H9 (cell line): ENCODE data around the gene EHBP1. TPM values are rescaled to one million over a fixed set of nuclear protein-coding genes. Genes with fewer than 3 reads are reported as not detected.

Experiments
- DNase-seq: peaks from one replicate; pipeline ENCODE4 v3.0.0-alpha.2; 2017
- H2AFZ ChIP-seq: one replicate; pipeline ENCODE4 v1.6.1; 2013; ENCODE audit warnings: mild to moderate bottlenecking, low read length, control low read depth, moderate library complexity
- H2AK5ac ChIP-seq: 2 replicates; pipeline ENCODE4 v1.6.1; 2013; ENCODE audit warnings: low read length, control low read depth, mixed read lengths; ENCODE audit not compliant: insufficient read length
- H2BK120ac ChIP-seq: one replicate; pipeline ENCODE4 v1.6.1; 2013; ENCODE audit warnings: low read depth, mild to moderate bottlenecking, low read length, control low read depth, inconsistent platforms; ENCODE audit not compliant: poor library complexity, severe bottlenecking
- H2BK12ac ChIP-seq: 2 replicates; pipeline ENCODE4 v1.6.1; 2013; ENCODE audit warnings: low read length, control low read depth, mixed read lengths, low read depth; ENCODE audit not compliant: insufficient read length
- H2BK15ac ChIP-seq: 2 replicates; pipeline ENCODE4 v1.6.1; 2013; ENCODE audit warnings: low read depth, low read length, control low read depth
- H2BK20ac ChIP-seq: one replicate; pipeline ENCODE4 v1.6.1; 2013; ENCODE audit warnings: low read depth, mild to moderate bottlenecking, low read length, control low read depth, inconsistent platforms; ENCODE audit not compliant: poor library complexity, severe bottlenecking
- H2BK5ac ChIP-seq: 2 replicates; pipeline ENCODE4 v1.6.1; 2013; ENCODE audit warnings: low read length, control low read depth, mixed read lengths; ENCODE audit not compliant: insufficient read length
- H3K14ac ChIP-seq: 2 replicates; pipeline ENCODE4 v1.6.1; 2013; ENCODE audit warnings: low read length, control low read depth; ENCODE audit not compliant: insufficient read depth
- H3K18ac ChIP-seq: 2 replicates; pipeline ENCODE4 v1.6.1; 2013; ENCODE audit warnings: low read depth, mild to moderate bottlenecking, mixed read lengths, low read length, control low read depth; ENCODE audit not compliant: insufficient read length
- H3K23ac ChIP-seq: 2 replicates; pipeline ENCODE4 v1.6.1; 2013; ENCODE audit warnings: low read length, control low read depth, mixed read lengths, low read depth; ENCODE audit not compliant: insufficient read length
- H3K23me2 ChIP-seq: 2 replicates; pipeline ENCODE4 v1.6.1; 2013; ENCODE audit warnings: low read depth, mild to moderate bottlenecking, mixed read lengths, low read length, control low read depth; ENCODE audit not compliant: insufficient read length, poor library complexity, severe bottlenecking
- H3K27ac ChIP-seq: 2 replicates; pipeline ENCODE4 v1.5.1; 2013; ENCODE audit warnings: low read length, control low read depth, mixed read lengths, low read depth; ENCODE audit not compliant: insufficient read length
- H3K27me3 ChIP-seq: 2 replicates; pipeline ENCODE4 v1.6.1; 2013; ENCODE audit warnings: low read length, control low read depth, inconsistent platforms; ENCODE audit not compliant: insufficient read depth
- H3K4ac ChIP-seq: 2 replicates; pipeline ENCODE4 v1.6.1; 2013; ENCODE audit warnings: low read depth, mild to moderate bottlenecking, control low read depth, inconsistent platforms, low read length, moderate library complexity
- H3K4me1 ChIP-seq: 2 replicates; pipeline ENCODE4 v1.6.1; 2013; ENCODE audit warnings: low read length, control low read depth, inconsistent platforms; ENCODE audit not compliant: insufficient read depth
- H3K4me2 ChIP-seq: 2 replicates; pipeline ENCODE4 v1.6.1; 2013; ENCODE audit warnings: low read length, control low read depth, mixed read lengths; ENCODE audit not compliant: insufficient read length, insufficient read depth
- H3K56ac ChIP-seq: 2 replicates; pipeline ENCODE4 v1.6.1; 2013; ENCODE audit warnings: low read depth, mild to moderate bottlenecking, mixed read lengths, low read length, control low read depth; ENCODE audit not compliant: insufficient read length
- H3K79me1 ChIP-seq: 2 replicates; pipeline ENCODE4 v1.6.1; 2013; ENCODE audit warnings: low read depth, mild to moderate bottlenecking, moderate library complexity, low read length, control low read depth, inconsistent platforms; ENCODE audit not compliant: insufficient read depth, poor library complexity, severe bottlenecking
- H3K79me2 ChIP-seq: 2 replicates; pipeline ENCODE4 v1.6.1; 2013; ENCODE audit warnings: low read length, control low read depth, inconsistent platforms; ENCODE audit not compliant: insufficient read depth
- H3K9ac ChIP-seq: 2 replicates; pipeline ENCODE4 v1.6.1; 2013; ENCODE audit warnings: low read length, control low read depth, mixed read lengths; ENCODE audit not compliant: insufficient read length; ENCODE audit errors: extremely low read depth
- H3K9me3 ChIP-seq: one replicate; pipeline ENCODE4 v1.6.1; 2013; ENCODE audit warnings: low read depth, low read length, inconsistent platforms; ENCODE audit not compliant: control insufficient read depth
- H3T11ph ChIP-seq: one replicate; pipeline ENCODE4 v1.6.1; 2013; ENCODE audit warnings: mild to moderate bottlenecking, low read length, control low read depth, inconsistent platforms
- H4K20me1 ChIP-seq: one replicate; pipeline ENCODE4 v1.6.1; 2013; ENCODE audit not compliant: control insufficient read depth, insufficient read length, insufficient read depth
- H4K5ac ChIP-seq: 2 replicates; pipeline ENCODE4 v1.6.1; 2013; ENCODE audit warnings: low read depth, mild to moderate bottlenecking, mixed read lengths, low read length, control low read depth; ENCODE audit not compliant: insufficient read length
- H4K8ac ChIP-seq: replicated peaks from 2 replicates; pipeline ENCODE4 v1.6.1; 2013; ENCODE audit warnings: low read length, control low read depth, mixed read lengths, low read depth; ENCODE audit not compliant: insufficient read length
- H4K91ac ChIP-seq: 2 replicates; pipeline ENCODE4 v1.6.1; 2013; ENCODE audit warnings: low read depth, mild to moderate bottlenecking, moderate library complexity, mixed read lengths, low read length, control low read depth; ENCODE audit not compliant: insufficient read length
- H3K27ac Mint-ChIP-seq, 3 experiments: 2 replicates in 2 of 3; 3 replicates in 1 of 3; pipeline ENCODE4 v1.8.0; 2020 to 2021; ENCODE audit warnings: mixed read lengths in 3 of 3, mild to moderate bottlenecking in 1 of 3, moderate library complexity in 1 of 3
- H3K27me3 Mint-ChIP-seq: 2 replicates; pipeline ENCODE4 v1.8.0; 2021; ENCODE audit warnings: low read depth, mild to moderate bottlenecking, moderate library complexity, mixed read lengths
- H3K36me3 Mint-ChIP-seq, 3 experiments: 2 replicates in 2 of 3; 3 replicates in 1 of 3; pipeline ENCODE4 v1.8.0; 2020 to 2021; ENCODE audit warnings: low read depth in 3 of 3, mixed read lengths in 3 of 3; ENCODE audit not compliant: insufficient read depth in 1 of 3
- H3K4me1 Mint-ChIP-seq, 2 experiments: 2 replicates each; pipeline ENCODE4 v1.8.0; 2020; ENCODE audit warnings: mixed read lengths in 2 of 2
- H3K4me3 Mint-ChIP-seq, 2 experiments: 2 replicates in 1 of 2; 3 replicates in 1 of 2; pipeline ENCODE4 v1.8.0; 2020 to 2021; ENCODE audit warnings: mild to moderate bottlenecking in 2 of 2, mixed read lengths in 2 of 2, moderate library complexity in 1 of 2
- H3K9me3 Mint-ChIP-seq, 2 experiments: 2 replicates in 1 of 2; 3 replicates in 1 of 2; pipeline ENCODE4 v1.8.0; 2020; ENCODE audit warnings: mild to moderate bottlenecking in 2 of 2, mixed read lengths in 2 of 2, moderate library complexity in 1 of 2
- WGBS: extraction: QIAGEN DNeasy Blood & Tissue Kit; methylation state at CpG from one replicate; pipeline ENCODE4 v1.1.7; 2013; ENCODE audit warnings: missing lambda C conversion rate, low lambda C conversion rate, mixed read lengths; ENCODE audit not compliant: insufficient read length; ENCODE audit errors: extremely low coverage; 5-methylcytosine and 5-hydroxymethylcytosine counted together
- total RNA-seq: library from RNA; stranded (reverse); gene quantifications from 2 replicates; pipeline ENCODE4 v1.2.1, GENCODE V29; 2021
- TF ChIP-seq, protein P1 (sequence below): fragments of 200-600 bp; sonication (generic); conservative IDR thresholded peaks from 3 replicates; pipeline ENCODE4 v1.8.0; 2021; ENCODE audit warnings: antibody characterized with exemption, mild to moderate bottlenecking

The EHBP1 gene
- total RNA-seq, 1 experiment from 2014 or later, result 35.6 TPM

DNA sequence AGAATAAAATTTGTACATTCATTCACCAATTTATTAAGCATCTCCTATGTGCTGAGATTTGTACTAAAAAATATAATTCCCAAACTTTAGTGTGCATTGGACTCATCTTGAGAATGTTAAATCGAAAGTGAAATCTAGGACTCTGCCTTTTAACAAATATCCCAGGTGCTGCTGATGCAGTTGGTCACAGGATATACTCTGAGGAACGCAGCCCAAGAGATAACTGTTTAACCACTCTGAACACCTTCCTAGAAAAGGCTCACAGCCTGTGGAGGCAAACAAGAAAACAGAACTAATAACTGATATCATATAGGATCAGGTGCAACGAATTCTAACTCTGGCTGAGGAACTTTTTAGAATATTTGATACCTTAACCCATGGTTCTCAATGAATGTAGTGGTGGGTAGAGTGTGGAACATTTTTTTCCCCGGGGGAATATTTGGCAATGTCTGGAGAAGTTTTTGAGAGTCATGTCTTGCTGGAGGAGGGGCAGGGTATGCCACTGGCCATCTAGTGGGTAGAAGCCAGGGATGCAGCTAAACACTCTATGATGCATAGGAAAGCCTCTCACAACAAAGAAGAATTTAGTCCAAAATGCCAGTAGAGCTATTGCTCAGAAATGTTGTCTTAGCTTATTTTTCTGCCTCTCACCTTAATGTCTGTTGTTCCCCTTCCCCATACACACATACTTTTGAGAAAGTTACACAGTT lies 96.5 kb downstream of the EHBP1 start:
- no peaks in the 10 kb centered on the region for H3K27me3 Mint-ChIP-seq
- no peak overlapping the region for H2BK15ac ChIP-seq

More for the DNA sequence above, 96.5 kb downstream of the EHBP1 start:
- H3K18ac ChIP-seq, result no peak overlapping the region
- H3K4me1 ChIP-seq, result no peaks in the 10 kb centered on the region
- DNase-seq, result no peak
- H3K27me3 ChIP-seq, result no peaks in the 10 kb centered on the region
- no peak overlapping the region for H2BK5ac ChIP-seq
- H3T11ph ChIP-seq, result no peak overlapping the region
- Mint-ChIP-seq H3K36me3 (peaks cover 0 to 19% (median 8%) of the 10 kb centered on the region in 3 experiments; a peak in 5 of 7 replicates), H3K27ac (no peak overlapping the region), H3K4me3 (no peak overlapping the region), H3K4me1 (no peaks in the 10 kb centered on the region), H3K9me3 (no peaks in the 10 kb centered on the region)
- no peak overlapping the region for H3K4ac ChIP-seq
- no peak overlapping the region for H4K91ac ChIP-seq
- no peaks in the 10 kb centered on the region for H3K23me2 ChIP-seq
- H4K5ac ChIP-seq, result no peak overlapping the region
- no peak overlapping the region for H3K56ac ChIP-seq
- no peaks in the 10 kb centered on the region for H3K9me3 ChIP-seq
- no peaks in the 10 kb centered on the region for H4K20me1 ChIP-seq
- no peak overlapping the region for H2BK120ac ChIP-seq
- H3K9ac ChIP-seq, result no peak overlapping the region
- no peak overlapping the region for H2AK5ac ChIP-seq
- H2BK20ac ChIP-seq, result no peak overlapping the region
- WGBS, result no CpG with 5 or more reads among the region's 4 CpGs
- H4K8ac ChIP-seq, result no peak overlapping the region
- H3K4me2 ChIP-seq, result no peak overlapping the region
- H3K79me1 ChIP-seq, result no peaks in the 10 kb centered on the region
- TF ChIP-seq, protein P1, sequence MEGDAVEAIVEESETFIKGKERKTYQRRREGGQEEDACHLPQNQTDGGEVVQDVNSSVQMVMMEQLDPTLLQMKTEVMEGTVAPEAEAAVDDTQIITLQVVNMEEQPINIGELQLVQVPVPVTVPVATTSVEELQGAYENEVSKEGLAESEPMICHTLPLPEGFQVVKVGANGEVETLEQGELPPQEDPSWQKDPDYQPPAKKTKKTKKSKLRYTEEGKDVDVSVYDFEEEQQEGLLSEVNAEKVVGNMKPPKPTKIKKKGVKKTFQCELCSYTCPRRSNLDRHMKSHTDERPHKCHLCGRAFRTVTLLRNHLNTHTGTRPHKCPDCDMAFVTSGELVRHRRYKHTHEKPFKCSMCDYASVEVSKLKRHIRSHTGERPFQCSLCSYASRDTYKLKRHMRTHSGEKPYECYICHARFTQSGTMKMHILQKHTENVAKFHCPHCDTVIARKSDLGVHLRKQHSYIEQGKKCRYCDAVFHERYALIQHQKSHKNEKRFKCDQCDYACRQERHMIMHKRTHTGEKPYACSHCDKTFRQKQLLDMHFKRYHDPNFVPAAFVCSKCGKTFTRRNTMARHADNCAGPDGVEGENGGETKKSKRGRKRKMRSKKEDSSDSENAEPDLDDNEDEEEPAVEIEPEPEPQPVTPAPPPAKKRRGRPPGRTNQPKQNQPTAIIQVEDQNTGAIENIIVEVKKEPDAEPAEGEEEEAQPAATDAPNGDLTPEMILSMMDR, result peak; percentile 53
- no peak overlapping the region for H3K23ac ChIP-seq
- no peak overlapping the region for H3K27ac ChIP-seq
- no peak overlapping the region for H2BK12ac ChIP-seq
- no peaks in the 10 kb centered on the region; the same call in 1 of the 2 replicates for H3K79me2 ChIP-seq
- H2AFZ ChIP-seq, result no peak overlapping the region
- no peak overlapping the region for H3K14ac ChIP-seq
